Activated CD4-positive, alpha-beta T cell treated with anti-CD3 and anti-CD28 coated beads for 24 hours (primary cell): ENCODE measurements around the gene CPNE8.

Experiments used
- DNase-seq, 2 donors: peaks; one replicate each; pipeline ENCODE4 v3.0.0-alpha.2; 2020; ENCODE audit warnings: low read depth in 2 of 2

CPNE8 gene

GRCh38 chr12:38728894-38729293, 176.5 kb downstream of the CPNE8 start:
- DNase-seq: no peak

GRCh38 chr12:38721611-38722252, 183.7 kb downstream of the CPNE8 start:
- DNase-seq: no peak

GRCh38 chr12:38720661-38721060, 184.7 kb downstream of the CPNE8 start:
- DNase-seq: no peak

- DNase-seq: no peak
Observed at GRCh38 chr12:38713294-38713693, 192.1 kb downstream of the CPNE8 start.

- DNase-seq: no peak
Observed at GRCh38 chr12:38711054-38711453, 194.3 kb downstream of the CPNE8 start.

- DNase-seq: no peak
Observed at GRCh38 chr12:38708466-38708865, 196.9 kb downstream of the CPNE8 start.

GRCh38 chr12:38707648-38708047, 197.7 kb downstream of the CPNE8 start:
- DNase-seq: no peak

- no peak for DNase-seq
Observed at GRCh38 chr12:38697289-38697688, 208.1 kb downstream of the CPNE8 start.

- no peak for DNase-seq
Observed at GRCh38 chr12:38695057-38695456, 210.3 kb downstream of the CPNE8 start.

GRCh38 chr12:38691164-38691563, 214.2 kb downstream of the CPNE8 start:
- DNase-seq: no peak

- no peak for DNase-seq
Observed at GRCh38 chr12:38690646-38691045, 214.7 kb downstream of the CPNE8 start.

- DNase-seq: no peak
Observed at GRCh38 chr12:38689704-38690103, 215.7 kb downstream of the CPNE8 start.

GRCh38 chr12:38689195-38689594, 216.2 kb downstream of the CPNE8 start:
- no peak for DNase-seq

- DNase-seq: no peak
Observed at GRCh38 chr12:38682521-38682920, 222.9 kb downstream of the CPNE8 start.

- no peak for DNase-seq
Observed at GRCh38 chr12:38669530-38669929, 235.9 kb downstream of the CPNE8 start.

- no peak for DNase-seq
Observed at GRCh38 chr12:38669081-38669480, 236.3 kb downstream of the CPNE8 start.

GRCh38 chr12:38666425-38666824, 239.0 kb downstream of the CPNE8 start:
- no peak for DNase-seq

- DNase-seq: no peak
Observed at GRCh38 chr12:38664661-38665269, 240.6 kb downstream of the CPNE8 start.

GRCh38 chr12:38662829-38663228, 242.6 kb downstream of the CPNE8 start:
- DNase-seq: no peak

GRCh38 chr12:38653650-38654049, 251.7 kb downstream of the CPNE8 start:
- DNase-seq: no peak

- DNase-seq: no peak
Observed at GRCh38 chr12:38648813-38649212, 256.6 kb downstream of the CPNE8 start.

- no peak for DNase-seq
Observed at GRCh38 chr12:38646146-38646545, 259.2 kb downstream of the CPNE8 start.

GRCh38 chr12:38639625-38640024, 265.8 kb downstream of the CPNE8 start:
- no peak for DNase-seq

- no peak for DNase-seq
Observed at GRCh38 chr12:38638401-38638800, 267.0 kb downstream of the CPNE8 start.
